GM23338 (cell line): ENCODE data around the gene SYMPK. TPM values are rescaled to one million over a fixed set of nuclear protein-coding genes. Genes with fewer than 3 reads are reported as not detected.

Experiments
- ATAC-seq: fragments of 200-7000 bp; cut with Tn5 transposase; 3 replicates; pipeline ENCODE4 v1.9.1; 2020
- DNase-seq: peaks from one replicate; pipeline ENCODE4 v3.0.0-alpha.2; 2015; ENCODE audit warnings: low spot score
- H2AFZ ChIP-seq: fragments of 200-600 bp; sonication (generic); 2 replicates; pipeline ENCODE4 v1.8.0; 2016; ENCODE audit warnings: antibody characterized with exemption, mild to moderate bottlenecking, moderate library complexity
- H3F3A ChIP-seq: fragments of 200-600 bp; sonication (generic); replicated peaks from 2 replicates; pipeline ENCODE4 v1.8.0; 2017; ENCODE audit warnings: antibody characterized with exemption, mixed run types, low read depth
- H3K27ac ChIP-seq: fragments of 200-600 bp; sonication (generic); 2 replicates; pipeline ENCODE4 v1.6.1; 2016; ENCODE audit warnings: low read depth
- H3K27me3 ChIP-seq: fragments of 200-600 bp; sonication (generic); 2 replicates; pipeline ENCODE4 v1.8.0; 2016; ENCODE audit warnings: mild to moderate bottlenecking, mixed run types, moderate library complexity; ENCODE audit not compliant: insufficient read depth
- H3K36me3 ChIP-seq: fragments of 200-600 bp; sonication (generic); 2 replicates; pipeline ENCODE4 v1.8.0; 2016; ENCODE audit warnings: mild to moderate bottlenecking; ENCODE audit not compliant: insufficient read depth
- H3K4me1 ChIP-seq: fragments of 200-600 bp; sonication (generic); 2 replicates; pipeline ENCODE4 v1.8.0; 2016; ENCODE audit warnings: mild to moderate bottlenecking, moderate library complexity; ENCODE audit not compliant: insufficient read depth
- H3K4me2 ChIP-seq: fragments of 200-600 bp; sonication (generic); 2 replicates; pipeline ENCODE4 v1.7.1; 2017; ENCODE audit warnings: mixed run types
- H3K4me3 ChIP-seq: fragments of 200-600 bp; sonication (generic); 2 replicates; pipeline ENCODE4 v1.6.1; 2016; ENCODE audit warnings: mixed run types
- H3K79me2 ChIP-seq: fragments of 200-600 bp; sonication (generic); replicated peaks from 2 replicates; pipeline ENCODE4 v1.8.0; 2017; ENCODE audit warnings: mild to moderate bottlenecking; ENCODE audit not compliant: insufficient read depth
- H3K9me2 ChIP-seq: fragments of 200-600 bp; sonication (generic); 2 replicates; pipeline ENCODE4 v1.8.0; 2017; ENCODE audit not compliant: insufficient read depth
- H4K20me1 ChIP-seq: fragments of 200-600 bp; sonication (generic); replicated peaks from 2 replicates; pipeline ENCODE4 v1.8.0; 2017; ENCODE audit warnings: mild to moderate bottlenecking; ENCODE audit not compliant: insufficient read depth
- H3K27ac Mint-ChIP-seq: 2 replicates; pipeline ENCODE4 v1.8.0; 2020; ENCODE audit warnings: inconsistent platforms, mild to moderate bottlenecking, moderate library complexity, mixed read lengths
- H3K27me3 Mint-ChIP-seq: 3 replicates; pipeline ENCODE4 v1.8.0; 2022; ENCODE audit warnings: low read depth, mild to moderate bottlenecking, moderate library complexity, mixed read lengths, inconsistent platforms; ENCODE audit not compliant: insufficient read depth, poor library complexity
- H3K36me3 Mint-ChIP-seq: 3 replicates; pipeline ENCODE4 v1.8.0; 2021; ENCODE audit warnings: low read depth, mild to moderate bottlenecking, inconsistent platforms, moderate library complexity, mixed read lengths
- H3K4me1 Mint-ChIP-seq: 3 replicates; pipeline ENCODE4 v1.8.0; 2020; ENCODE audit warnings: mild to moderate bottlenecking, inconsistent platforms, mixed read lengths
- H3K4me3 Mint-ChIP-seq: 3 replicates; pipeline ENCODE4 v1.8.0; 2021; ENCODE audit warnings: moderate library complexity, mild to moderate bottlenecking, inconsistent platforms, mixed read lengths
- H3K9me3 Mint-ChIP-seq: 3 replicates; pipeline ENCODE4 v1.8.0; 2020; ENCODE audit warnings: moderate library complexity, mild to moderate bottlenecking, inconsistent platforms, mixed read lengths
- CREB1 ChIP-seq: fragments of 250-450 bp; sonication (Bioruptor Pico); IDR thresholded peaks from 2 replicates; pipeline ENCODE4 v1.5.0; 2020; ENCODE audit warnings: low read depth, mild to moderate bottlenecking, moderate library complexity
- EZH2 ChIP-seq: fragments of 200-600 bp; sonication (generic); IDR thresholded peaks from one replicate; pipeline ENCODE4 v1.8.0; 2017; ENCODE audit warnings: antibody characterized with exemption, mild to moderate bottlenecking, low read depth; ENCODE audit not compliant: unreplicated experiment
- EZH2phosphoT487 ChIP-seq: fragments of 200-600 bp; sonication (generic); IDR thresholded peaks from one replicate; pipeline ENCODE4 v1.8.1; 2018; ENCODE audit warnings: antibody characterized with exemption; ENCODE audit not compliant: unreplicated experiment
- NANOG ChIP-seq: IDR thresholded peaks from 2 replicates; pipeline ENCODE4 v1.6.1; 2016; ENCODE audit warnings: antibody characterized with exemption, borderline replicate concordance
- POLR2AphosphoS5 ChIP-seq: IDR thresholded peaks from 2 replicates; pipeline ENCODE4 v1.6.1; 2016; ENCODE audit warnings: antibody characterized with exemption, low read depth
- REST ChIP-seq: IDR thresholded peaks from one replicate; pipeline ENCODE4 v1.6.1; 2018; ENCODE audit warnings: antibody characterized with exemption; ENCODE audit not compliant: unreplicated experiment
- STAT1 ChIP-seq: IDR thresholded peaks from one replicate; pipeline ENCODE4 v1.6.1; 2016; ENCODE audit warnings: antibody characterized with exemption; ENCODE audit not compliant: unreplicated experiment
- ZNF114 ChIP-seq: fragments of 250-450 bp; sonication (Bioruptor Pico); IDR thresholded peaks from 2 replicates; pipeline ENCODE4 v1.5.0; 2020; ENCODE audit warnings: mild to moderate bottlenecking, moderate library complexity
- polyA plus RNA-seq: library from polyadenylated mRNA; unstranded; fragments of >200 nt; fragmentation: Nextera tagmentation; extraction: Ambion mirVana; gene quantifications from 2 replicates; pipeline ENCODE4 v1.2.1, GENCODE V29; 2016
- total RNA-seq: library from RNA; depleted of rRNA; stranded (reverse); fragments of >200 nt; shearing (Covaris generic); gene quantifications from 2 replicates; pipeline ENCODE4 v1.2.3, GENCODE V29; 2014

SYMPK gene
- total and polyA plus RNA-seq, 2 experiments from 2014 or later, result 36.8 to 82.1 TPM

GRCh38 chr19:45780448-45781213 is 82.3 kb downstream of the SYMPK start:
- Histone ChIP-seq H4K20me1 (peaks cover 7% of the 10 kb centered on the region), H3K79me2 (no peaks in the 10 kb centered on the region), H3K4me1 (peaks cover 33% of the 10 kb centered on the region), H3K36me3 (no peaks in the 10 kb centered on the region), H3K27ac (no peak overlapping the region), H3K4me3 (peak overlapping the region; percentile 70; the same call in 1 of the 2 replicates), H3K4me2 (peak overlapping the region; percentile 88), H2AFZ (no peak overlapping the region), H3K27me3 (peaks cover 8% of the 10 kb centered on the region), H3F3A (peaks cover 12% of the 10 kb centered on the region; the same call in 1 of the 2 replicates), H3K9me2 (no peaks in the 10 kb centered on the region)
- DNase-seq (no peak), ATAC-seq (no peak)
- peaks cover 38% of the 10 kb centered on the region for H3K27me3 Mint-ChIP-seq
- no peak overlapping the region for H3K27ac Mint-ChIP-seq
- peaks cover 35% of the 10 kb centered on the region for H3K4me1 Mint-ChIP-seq
- no peak for TF ChIP-seq REST
- no peak overlapping the region; the same call in 2 of the 3 replicates for H3K4me3 Mint-ChIP-seq
- H3K36me3 Mint-ChIP-seq, result peaks cover 28% of the 10 kb centered on the region
- no peaks in the 10 kb centered on the region for H3K9me3 Mint-ChIP-seq

GRCh38 chr19:45780146-45780447 is 82.8 kb downstream of the SYMPK start:
- Histone ChIP-seq H3K4me2 (peak overlapping the region; percentile 88), H3K4me3 (peak overlapping the region; percentile 70), H4K20me1 (peaks cover 7% of the 10 kb centered on the region), H3K79me2 (no peaks in the 10 kb centered on the region), H3F3A (peaks cover 14% of the 10 kb centered on the region; the same call in 1 of the 2 replicates), H3K36me3 (no peaks in the 10 kb centered on the region), H3K27me3 (peaks cover 8% of the 10 kb centered on the region), H3K4me1 (peaks cover 33% of the 10 kb centered on the region), H2AFZ (no peak overlapping the region), H3K27ac (no peak overlapping the region), H3K9me2 (no peaks in the 10 kb centered on the region)
- Mint-ChIP-seq H3K36me3 (peaks cover 28% of the 10 kb centered on the region), H3K4me3 (peak overlapping the region; percentile 68), H3K4me1 (peaks cover 35% of the 10 kb centered on the region), H3K27ac (no peak overlapping the region), H3K27me3 (peaks cover 38% of the 10 kb centered on the region), H3K9me3 (no peaks in the 10 kb centered on the region)
- DNase-seq (no peak), ATAC-seq (peak; percentile 4)
- TF ChIP-seq STAT1 (no peak), NANOG (no peak), CREB1 (no peak), EZH2phosphoT487 (no peak), POLR2AphosphoS5 (no peak), ZNF114 (CRISPR knock-in tag) (no peak), EZH2 (no peak)
